IPS-18a (cell line): ENCODE measurements around the gene AMBRA1.
"Not testable (repeated sequence)": the region's sequence is repeated elsewhere in the genome, so short reads cannot be mapped to it uniquely, and the experiment has no call there.

Experiments
- H3K27ac ChIP-seq: one replicate; pipeline ENCODE4 v1.5.1; 2013; ENCODE audit warnings: low read length
- H3K27me3 ChIP-seq: one replicate; pipeline ENCODE4 v1.6.1; 2013; ENCODE audit warnings: mild to moderate bottlenecking, low read length; ENCODE audit not compliant: control insufficient read depth, insufficient read depth
- H3K36me3 ChIP-seq: one replicate; pipeline ENCODE4 v1.6.1; 2013; ENCODE audit warnings: low read depth, low read length; ENCODE audit not compliant: control insufficient read depth
- H3K4me1 ChIP-seq: one replicate; pipeline ENCODE4 v1.6.1; 2013; ENCODE audit warnings: low read depth, low read length; ENCODE audit not compliant: control insufficient read depth
- H3K4me3 ChIP-seq: one replicate; pipeline ENCODE4 v1.5.1; 2013; ENCODE audit warnings: low read length
- H3K9ac ChIP-seq: one replicate; pipeline ENCODE4 v1.6.1; 2013; ENCODE audit warnings: mild to moderate bottlenecking, low read length, moderate library complexity
- H3K9me3 ChIP-seq: one replicate; pipeline ENCODE4 v1.6.1; 2013; ENCODE audit warnings: low read depth, low read length; ENCODE audit not compliant: control insufficient read depth

AMBRA1 gene

GRCh38 chr11:46524201-46524770, 69.5 kb downstream of the AMBRA1 start:
- H3K27ac ChIP-seq = no peak overlapping the region
- no peaks in the 10 kb centered on the region for H3K36me3 ChIP-seq
- H3K9me3 ChIP-seq = no peaks in the 10 kb centered on the region
- no peak overlapping the region for H3K4me3 ChIP-seq
- no peak overlapping the region for H3K9ac ChIP-seq
- H3K27me3 ChIP-seq = no peaks in the 10 kb centered on the region
- H3K4me1 ChIP-seq = peaks cover 14% of the 10 kb centered on the region

DNA sequence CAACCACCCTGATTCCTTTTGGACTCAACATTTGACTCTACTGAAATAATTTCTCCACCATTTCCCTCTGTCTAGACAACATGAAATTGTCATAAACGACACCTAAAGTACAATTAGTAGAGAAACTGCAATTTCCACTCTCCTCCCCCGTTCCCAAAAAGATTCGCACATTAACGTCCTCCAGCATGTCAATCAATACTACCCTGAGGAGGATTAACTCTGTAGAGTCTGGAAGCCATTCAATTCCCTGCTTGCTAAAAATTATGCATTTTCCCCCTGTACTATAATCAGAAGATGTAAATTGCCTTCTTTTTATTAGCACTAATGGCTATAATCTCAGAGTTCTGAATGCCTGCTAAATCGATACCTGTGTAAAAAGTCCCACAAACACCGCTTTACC, 70.5 kb downstream of the AMBRA1 start:
- no peaks in the 10 kb centered on the region for H3K27me3 ChIP-seq
- H3K27ac ChIP-seq = no peak overlapping the region
- no peaks in the 10 kb centered on the region for H3K36me3 ChIP-seq
- H3K4me1 ChIP-seq = peaks cover 9% of the 10 kb centered on the region
- no peak overlapping the region for H3K4me3 ChIP-seq
- H3K9me3 ChIP-seq = no peaks in the 10 kb centered on the region
- no peak overlapping the region for H3K9ac ChIP-seq

DNA sequence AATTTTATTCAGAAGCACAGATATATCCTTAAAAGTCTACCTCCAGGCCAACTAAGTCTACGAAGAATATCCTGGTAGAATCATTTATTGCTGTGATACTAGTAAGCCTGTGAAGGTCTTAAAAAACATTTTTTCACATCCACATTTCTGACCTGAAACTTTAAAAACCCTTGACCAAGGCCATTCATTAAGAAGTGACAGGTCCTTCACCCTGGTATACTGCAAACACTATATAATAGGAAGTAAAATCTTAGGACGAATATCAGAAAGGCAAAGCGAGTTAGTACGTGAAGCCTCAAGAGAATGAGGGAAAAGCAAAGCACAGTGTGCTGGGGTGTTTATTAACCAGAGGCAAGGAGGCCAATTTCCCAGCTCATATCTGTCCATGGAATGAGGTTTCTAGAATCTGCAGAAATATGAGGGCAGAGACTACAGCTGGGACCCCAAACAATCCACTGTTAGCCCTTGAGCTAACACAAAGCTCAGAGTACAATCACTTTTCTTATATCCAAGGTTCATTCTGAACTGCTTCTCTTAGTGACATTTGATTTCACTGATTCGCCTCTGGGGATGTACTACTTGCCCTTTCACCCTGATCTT, 71.0 kb downstream of the AMBRA1 start:
- Histone ChIP-seq H3K27ac (no peak overlapping the region), H3K9ac (no peak overlapping the region), H3K4me3 (no peak overlapping the region), H3K4me1 (peaks cover 9% of the 10 kb centered on the region), H3K36me3 (no peaks in the 10 kb centered on the region), H3K9me3 (no peaks in the 10 kb centered on the region), H3K27me3 (no peaks in the 10 kb centered on the region)

GRCh38 chr11:46521961-46522681, 71.7 kb downstream of the AMBRA1 start:
- no peak overlapping the region for H3K9ac ChIP-seq
- no peak overlapping the region for H3K4me3 ChIP-seq
- H3K4me1 ChIP-seq = peaks cover 9% of the 10 kb centered on the region

DNA sequence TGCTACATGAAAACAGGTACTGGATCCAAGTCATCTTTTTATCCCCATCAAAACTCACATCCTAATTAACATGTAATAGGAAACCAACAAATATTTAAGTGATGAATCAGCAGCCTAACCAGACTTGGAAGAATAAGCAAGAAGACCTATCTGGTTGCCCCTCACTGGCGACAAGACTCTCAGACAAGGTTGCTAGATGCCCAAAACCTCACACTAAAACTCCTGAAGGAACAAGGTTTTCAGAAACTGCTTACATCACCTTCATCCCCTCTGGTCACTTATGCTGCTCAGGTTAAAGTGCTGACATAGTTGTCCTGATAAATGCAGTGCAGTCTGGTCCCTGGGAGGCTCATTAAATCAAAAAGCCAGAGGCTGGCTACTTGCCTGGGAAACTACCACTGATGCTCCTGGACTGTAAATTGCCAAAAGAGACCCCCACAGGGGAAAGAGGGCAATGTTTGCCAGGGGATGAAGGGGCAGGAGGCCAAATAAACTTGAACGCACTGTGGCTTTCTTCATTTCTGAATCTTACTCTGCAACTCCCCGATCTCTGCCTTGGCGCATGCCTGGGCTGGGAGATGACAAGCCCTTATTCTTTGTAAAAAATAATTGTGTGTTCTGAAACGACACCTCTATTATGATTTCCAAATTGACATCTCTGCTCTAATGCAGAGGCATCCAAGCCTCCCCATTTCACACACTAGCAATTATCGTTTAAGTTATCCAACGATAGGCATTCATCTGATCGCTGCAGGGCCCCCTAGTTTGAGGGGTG, 72.7 kb downstream of the AMBRA1 start:
- H3K9ac ChIP-seq = no peak overlapping the region
- H3K27ac ChIP-seq = no peak overlapping the region
- H3K36me3 ChIP-seq = no peaks in the 10 kb centered on the region
- H3K4me3 ChIP-seq = no peak overlapping the region
- H3K9me3 ChIP-seq = no peaks in the 10 kb centered on the region
- H3K27me3 ChIP-seq = no peaks in the 10 kb centered on the region
- peaks cover 9% of the 10 kb centered on the region for H3K4me1 ChIP-seq

More at GRCh38 chr11:46521961-46522681, 71.7 kb downstream of the AMBRA1 start:
- H3K27ac ChIP-seq = no peak overlapping the region
- H3K9me3 ChIP-seq = no peaks in the 10 kb centered on the region
- H3K27me3 ChIP-seq = no peaks in the 10 kb centered on the region
- no peaks in the 10 kb centered on the region for H3K36me3 ChIP-seq

DNA sequence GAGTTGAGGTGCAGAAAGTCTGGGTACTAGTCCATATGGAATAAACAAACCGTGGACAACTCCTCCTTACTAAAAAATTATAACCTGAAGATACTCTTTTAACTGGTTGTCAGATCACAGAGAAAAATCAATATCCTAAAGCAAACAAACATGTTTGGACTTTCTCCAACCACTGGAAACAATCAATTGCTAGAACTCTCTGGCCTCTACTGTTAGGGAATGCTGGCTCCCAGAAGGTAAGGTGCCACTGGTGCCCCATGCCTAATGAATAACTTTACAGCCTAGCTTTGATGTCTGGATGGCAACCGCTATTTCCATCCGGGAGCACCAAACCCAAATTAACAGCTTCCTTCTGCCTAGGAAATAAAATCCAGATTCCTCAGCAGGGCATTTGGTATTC, 74.5 kb downstream of the AMBRA1 start:
- H3K27me3 ChIP-seq = no peaks in the 10 kb centered on the region
- H3K4me1 ChIP-seq = peaks cover 9% of the 10 kb centered on the region
- no peak overlapping the region for H3K9ac ChIP-seq
- no peak overlapping the region for H3K27ac ChIP-seq
- H3K36me3 ChIP-seq = no peaks in the 10 kb centered on the region
- H3K4me3 ChIP-seq = no peak overlapping the region
- no peaks in the 10 kb centered on the region for H3K9me3 ChIP-seq

DNA sequence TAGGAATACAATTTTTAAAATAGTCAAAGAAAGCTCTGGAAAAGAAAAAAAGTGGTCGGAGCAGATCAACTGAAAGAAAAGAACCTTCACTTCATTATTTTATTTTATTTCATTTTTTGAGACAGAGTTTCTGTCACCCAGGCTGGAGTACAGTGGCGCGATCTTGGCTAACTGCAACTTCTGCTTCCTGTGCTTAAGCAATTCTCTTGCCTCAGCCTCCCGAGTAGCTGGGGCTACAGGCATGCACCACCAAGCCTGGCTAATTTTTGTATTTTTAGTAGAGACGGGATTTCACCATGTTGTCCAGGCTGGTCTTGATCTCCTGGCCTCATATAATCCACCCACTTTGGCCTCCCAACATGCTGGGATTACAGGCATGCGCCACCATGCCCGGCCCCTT, 74.9 kb downstream of the AMBRA1 start:
- H3K4me3 ChIP-seq, H3K9ac ChIP-seq, H3K36me3 ChIP-seq, H3K9me3 ChIP-seq, H3K27me3 ChIP-seq, H3K4me1 ChIP-seq, H3K27ac ChIP-seq: not testable (repeated sequence)

DNA sequence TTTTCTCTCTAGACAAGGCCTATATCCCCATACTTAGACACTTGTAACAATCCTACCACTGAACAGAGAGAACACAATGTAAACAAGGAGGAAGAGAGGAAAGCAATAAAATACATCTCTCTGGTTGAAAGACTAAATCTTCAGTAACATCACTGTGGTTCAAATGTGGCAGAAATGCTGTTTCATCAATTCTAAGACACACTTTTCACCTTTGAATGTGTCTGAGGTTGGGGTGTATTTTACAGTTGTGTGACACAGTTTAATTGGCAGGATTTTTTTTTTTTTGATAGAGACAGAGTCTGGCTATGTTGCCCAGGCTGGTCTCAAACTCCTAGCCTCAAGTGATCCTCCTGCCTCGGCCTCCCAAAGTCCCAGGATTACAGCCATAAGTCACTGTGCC, 79.5 kb downstream of the AMBRA1 start:
- H3K27ac ChIP-seq = no peak overlapping the region
- H3K9ac ChIP-seq = no peak overlapping the region

GRCh38 chr11:46513934-46514342, 79.9 kb downstream of the AMBRA1 start:
- Histone ChIP-seq H3K9ac (no peak overlapping the region), H3K4me3 (no peak overlapping the region), H3K9me3 (no peaks in the 10 kb centered on the region), H3K36me3 (no peaks in the 10 kb centered on the region), H3K27me3 (no peaks in the 10 kb centered on the region), H3K4me1 (peaks cover 20% of the 10 kb centered on the region), H3K27ac (no peak overlapping the region)

More for the DNA sequence above, 79.5 kb downstream of the AMBRA1 start:
- H3K36me3 ChIP-seq = no peaks in the 10 kb centered on the region
- H3K9me3 ChIP-seq = no peaks in the 10 kb centered on the region
- H3K4me1 ChIP-seq = peaks cover 20% of the 10 kb centered on the region
- no peaks in the 10 kb centered on the region for H3K27me3 ChIP-seq
- H3K4me3 ChIP-seq = no peak overlapping the region

DNA sequence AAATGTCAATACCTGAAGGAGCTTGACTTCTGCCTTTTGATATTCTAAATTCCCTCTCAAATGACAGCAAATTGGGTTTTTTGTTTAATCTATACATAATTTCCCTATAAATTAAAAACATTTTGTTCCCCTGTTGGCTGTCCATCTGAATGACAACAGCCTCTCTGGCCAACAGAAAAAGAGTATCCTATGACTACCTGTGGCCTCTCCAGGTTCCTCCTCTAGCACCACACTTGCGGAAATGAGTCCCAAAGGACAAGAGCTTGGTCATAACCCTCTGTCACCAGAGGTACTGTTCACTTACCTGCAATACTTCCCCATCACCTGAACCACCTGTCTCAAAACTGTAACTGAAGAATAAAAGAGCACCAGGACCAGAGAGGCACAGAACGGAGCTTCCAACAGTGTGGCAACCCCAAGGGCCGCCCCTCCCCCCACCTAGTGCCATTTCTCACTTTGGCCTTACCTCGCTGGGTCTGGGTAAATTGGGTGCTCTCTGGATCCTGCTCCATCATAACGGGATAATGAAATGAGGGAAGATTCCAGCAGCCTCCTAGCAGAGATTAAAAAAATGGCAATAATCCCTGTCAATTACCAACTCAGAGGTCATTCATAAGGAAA, 81.5 kb downstream of the AMBRA1 start:
- H3K36me3 ChIP-seq = no peaks in the 10 kb centered on the region
- no peak overlapping the region for H3K4me3 ChIP-seq
- H3K27ac ChIP-seq = no peak overlapping the region

GRCh38 chr11:46511342-46511741, 82.5 kb downstream of the AMBRA1 start:
- H3K9ac ChIP-seq = no peak overlapping the region
- H3K9me3 ChIP-seq = no peaks in the 10 kb centered on the region
- no peak overlapping the region for H3K4me3 ChIP-seq
- H3K4me1 ChIP-seq = peaks cover 20% of the 10 kb centered on the region
- H3K27me3 ChIP-seq = no peaks in the 10 kb centered on the region
- no peak overlapping the region for H3K27ac ChIP-seq
- H3K36me3 ChIP-seq = no peaks in the 10 kb centered on the region

More for the DNA sequence above, 81.5 kb downstream of the AMBRA1 start:
- Histone ChIP-seq H3K27me3 (no peaks in the 10 kb centered on the region), H3K9ac (no peak overlapping the region), H3K4me1 (peaks cover 20% of the 10 kb centered on the region), H3K9me3 (no peaks in the 10 kb centered on the region)
